ENCODE measurements around the gene PLEKHS1.
A peak's percentile ranks its signal among the peaks of the same experiment; 100 is the strongest.
"Not testable (repeated sequence)": the region's sequence is repeated elsewhere in the genome, so short reads cannot be mapped to it uniquely, and the experiment has no call there.

Gene PLEKHS1

GRCh38 chr10:113820507-113820906, 69.0 kb downstream of the PLEKHS1 start:
- DNase-seq, result no peak
- in situ Hi-C loops (cut with HindIII; ENCODE audit: low pct_ligation_motif_present, low sequenced_read_pairs), result no loop called here
- Histone ChIP-seq H3K36me3 (replicated peaks) (no peaks in the 10 kb centered on the region), H3K27ac (no peak overlapping the region), H3K27me3 (replicated peaks) (no peaks in the 10 kb centered on the region), H3K4me3 (ENCODE audit: low read depth, low read length) (no peak overlapping the region)
- TF ChIP-seq CTCF (IDR thresholded peaks at IDR 0.05; ENCODE audit: low read depth, low read length, missing control alignments), result peak; percentile 51

DNA sequence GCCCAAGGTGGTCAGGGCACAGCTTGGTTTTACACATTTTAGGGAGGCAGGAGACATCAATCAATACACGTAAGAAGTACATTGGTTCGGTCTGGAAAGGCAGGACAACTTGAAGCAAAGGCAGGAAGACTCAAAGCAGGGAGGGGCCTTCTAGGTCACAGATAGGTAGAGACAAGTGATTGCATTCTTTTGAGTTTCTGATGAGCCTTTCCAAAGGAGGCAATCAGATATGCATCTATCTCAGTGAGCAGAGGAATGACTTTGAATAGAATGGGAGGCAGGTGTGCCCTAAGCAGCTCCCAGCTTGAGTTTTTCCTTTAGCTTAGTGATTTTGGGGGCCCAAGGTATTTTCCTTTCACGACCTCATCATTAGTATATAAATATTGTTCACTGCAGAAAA, 69.8 kb downstream of the PLEKHS1 start:
- H3K27ac ChIP-seq; DNase-seq; H3K36me3 ChIP-seq (replicated peaks); in situ Hi-C loops (cut with HindIII; ENCODE audit: low pct_ligation_motif_present, low sequenced_read_pairs); H3K4me3 ChIP-seq (ENCODE audit: low read depth, low read length); H3K27me3 ChIP-seq (replicated peaks): not testable (repeated sequence)

GRCh38 chr10:113822174-113822573, 70.7 kb downstream of the PLEKHS1 start:
- DNase-seq, result no peak
- in situ Hi-C loops (cut with HindIII; ENCODE audit: low pct_ligation_motif_present, low sequenced_read_pairs), result no loop called here
- no peak overlapping the region for H3K27ac ChIP-seq
- TF ChIP-seq CTCF (IDR thresholded peaks at IDR 0.05; ENCODE audit: low read depth, low read length, missing control alignments), result no peak
- no peaks in the 10 kb centered on the region for H3K27me3 ChIP-seq (replicated peaks)
- H3K36me3 ChIP-seq (replicated peaks), result no peaks in the 10 kb centered on the region
- no peak overlapping the region for H3K4me3 ChIP-seq (ENCODE audit: low read depth, low read length)

GRCh38 chr10:113823389-113823788, 71.9 kb downstream of the PLEKHS1 start:
- DNase-seq, result no peak
- Histone ChIP-seq H3K27ac (no peak overlapping the region), H3K27me3 (replicated peaks) (no peaks in the 10 kb centered on the region), H3K36me3 (replicated peaks) (no peaks in the 10 kb centered on the region), H3K4me3 (ENCODE audit: low read depth, low read length) (no peak overlapping the region)
- in situ Hi-C loops (cut with HindIII; ENCODE audit: low pct_ligation_motif_present, low sequenced_read_pairs), result no loop called here
- no peak for TF ChIP-seq CTCF (IDR thresholded peaks at IDR 0.05; ENCODE audit: low read depth, low read length, missing control alignments)

- no peak for DNase-seq
- in situ Hi-C loops (cut with HindIII; ENCODE audit: low pct_ligation_motif_present, low sequenced_read_pairs), result no loop called here
These were observed 74.3 kb downstream of the PLEKHS1 start for GRCh38 chr10:113825791-113826190.

DNA sequence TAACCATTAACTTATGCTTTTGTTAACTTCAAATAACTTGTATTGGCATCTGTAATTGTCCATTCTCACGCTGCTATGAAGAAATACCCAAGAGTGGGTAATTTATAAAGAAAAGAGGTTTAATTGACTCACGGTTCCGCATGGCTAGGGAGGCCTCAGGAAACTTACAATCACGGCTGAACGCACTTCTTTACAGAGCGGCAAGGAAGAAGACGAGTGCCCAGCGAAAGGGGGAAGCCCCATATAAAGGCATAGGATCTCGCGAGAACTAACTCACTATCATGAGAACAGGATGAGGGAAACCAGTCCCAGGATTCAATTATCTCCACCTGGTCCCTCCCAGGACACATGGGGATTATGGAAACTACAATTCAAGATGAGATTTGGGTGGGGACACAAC, 77.1 kb downstream of the PLEKHS1 start:
- H3K27me3 ChIP-seq (replicated peaks); H3K27ac ChIP-seq; H3K36me3 ChIP-seq (replicated peaks); H3K4me3 ChIP-seq (ENCODE audit: low read depth, low read length); in situ Hi-C loops (cut with HindIII; ENCODE audit: low pct_ligation_motif_present, low sequenced_read_pairs); DNase-seq: not testable (repeated sequence)

More at GRCh38 chr10:113825791-113826190, 74.3 kb downstream of the PLEKHS1 start:
- H3K27ac ChIP-seq, result no peak overlapping the region
- H3K4me3 ChIP-seq (ENCODE audit: low read depth, low read length), result no peak overlapping the region
- no peaks in the 10 kb centered on the region for H3K27me3 ChIP-seq (replicated peaks)
- TF ChIP-seq CTCF (IDR thresholded peaks at IDR 0.05; ENCODE audit: low read depth, low read length, missing control alignments), result no peak
- H3K36me3 ChIP-seq (replicated peaks), result no peaks in the 10 kb centered on the region

Measured in brain microvascular endothelial cell (primary cell).